Fibroblast of lung (primary cell): ENCODE data around the gene OCLN.
"Not testable (repeated sequence)": the region's sequence is repeated elsewhere in the genome, so short reads cannot be mapped to it uniquely, and the experiment has no call there.

Experiments used
- EZH2 ChIP-seq: IDR thresholded peaks from 2 replicates; pipeline ENCODE4 v1.5.1; 2012; ENCODE audit warnings: low read length, control low read depth, mild to moderate bottlenecking; ENCODE audit errors: missing control alignments
- TF ChIP-seq, protein P1 (sequence below), 2 donors: IDR thresholded peaks in 1 of 2; conservative IDR thresholded peaks in 1 of 2; 1 replicate in 1 of 2; 2 replicates in 1 of 2; pipeline ENCODE4 v1.5.1; 2011 to 2012; ENCODE audit warnings: low read length in 2 of 2, control low read depth in 1 of 2, inconsistent platforms in 1 of 2, low read depth in 1 of 2, mild to moderate bottlenecking in 1 of 2

DNA sequence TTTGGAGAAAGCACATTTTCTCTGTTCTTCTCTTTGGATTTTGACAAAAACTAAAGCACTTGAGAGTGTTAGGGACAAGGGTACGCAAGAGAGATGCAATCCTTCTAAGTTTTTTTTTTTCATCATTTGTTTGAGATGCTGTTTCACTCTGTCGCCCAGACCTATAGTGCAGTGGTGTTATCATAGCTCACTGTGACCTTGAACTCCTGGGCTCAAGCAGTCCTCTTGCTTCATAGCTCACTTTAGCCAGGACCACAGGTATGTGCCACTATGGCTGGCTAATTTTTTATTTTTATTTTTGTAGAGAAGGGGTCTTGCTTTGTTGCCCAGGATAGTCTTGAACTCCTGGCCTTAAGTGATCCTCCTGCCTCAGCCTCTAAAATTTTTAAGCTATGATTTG lies 46.1 kb downstream of the OCLN start:
- TF ChIP-seq, protein P1, sequence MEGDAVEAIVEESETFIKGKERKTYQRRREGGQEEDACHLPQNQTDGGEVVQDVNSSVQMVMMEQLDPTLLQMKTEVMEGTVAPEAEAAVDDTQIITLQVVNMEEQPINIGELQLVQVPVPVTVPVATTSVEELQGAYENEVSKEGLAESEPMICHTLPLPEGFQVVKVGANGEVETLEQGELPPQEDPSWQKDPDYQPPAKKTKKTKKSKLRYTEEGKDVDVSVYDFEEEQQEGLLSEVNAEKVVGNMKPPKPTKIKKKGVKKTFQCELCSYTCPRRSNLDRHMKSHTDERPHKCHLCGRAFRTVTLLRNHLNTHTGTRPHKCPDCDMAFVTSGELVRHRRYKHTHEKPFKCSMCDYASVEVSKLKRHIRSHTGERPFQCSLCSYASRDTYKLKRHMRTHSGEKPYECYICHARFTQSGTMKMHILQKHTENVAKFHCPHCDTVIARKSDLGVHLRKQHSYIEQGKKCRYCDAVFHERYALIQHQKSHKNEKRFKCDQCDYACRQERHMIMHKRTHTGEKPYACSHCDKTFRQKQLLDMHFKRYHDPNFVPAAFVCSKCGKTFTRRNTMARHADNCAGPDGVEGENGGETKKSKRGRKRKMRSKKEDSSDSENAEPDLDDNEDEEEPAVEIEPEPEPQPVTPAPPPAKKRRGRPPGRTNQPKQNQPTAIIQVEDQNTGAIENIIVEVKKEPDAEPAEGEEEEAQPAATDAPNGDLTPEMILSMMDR (conservative IDR thresholded peaks at IDR 0.05 in 1 of 2, IDR thresholded peaks at IDR 0.05 in 1 of 2; ENCODE audit: low read depth in 1 of 2, low read length in 2 of 2), result not testable (repeated sequence)
- TF ChIP-seq EZH2, result not testable (repeated sequence)
